Stomach smooth muscle (tissue), 2 donors: ENCODE results near the gene BOLA1.
A peak's percentile ranks its signal among the peaks of the same experiment; 100 is the strongest.
"Not testable (repeated sequence)": the region's sequence is repeated elsewhere in the genome, so short reads cannot be mapped to it uniquely, and the experiment has no call there.

Experiments used
- H3K27ac ChIP-seq: one replicate; pipeline ENCODE4 v1.7.0; 2013; ENCODE audit warnings: mild to moderate bottlenecking, low read length, inconsistent platforms
- H3K27me3 ChIP-seq, 2 donors: one replicate each; pipeline ENCODE4 v1.7.0; 2013; ENCODE audit warnings: low read length in 2 of 2; ENCODE audit not compliant: insufficient read depth in 2 of 2, control insufficient read depth in 1 of 2
- H3K36me3 ChIP-seq, 2 donors: one replicate each; pipeline ENCODE4 v1.7.0; 2013; ENCODE audit warnings: low read length in 2 of 2; ENCODE audit not compliant: control insufficient read depth in 2 of 2, insufficient read depth in 2 of 2
- H3K4me1 ChIP-seq: one replicate; pipeline ENCODE4 v1.7.0; 2013; ENCODE audit warnings: low read length; ENCODE audit not compliant: control insufficient read depth, insufficient read depth
- H3K4me3 ChIP-seq, 2 donors: one replicate each; pipeline ENCODE4 v1.7.0; 2013; ENCODE audit warnings: low read length in 2 of 2
- H3K9ac ChIP-seq, 2 donors: one replicate each; pipeline ENCODE4 v1.7.0; 2013; ENCODE audit warnings: low read length in 2 of 2, mild to moderate bottlenecking in 1 of 2
- H3K9me3 ChIP-seq, 2 donors: one replicate each; pipeline ENCODE4 v1.7.0; 2013; ENCODE audit warnings: low read length in 2 of 2; ENCODE audit not compliant: control insufficient read depth in 2 of 2
- donor health status: healthy.
- donor health status: Pancreatic carcinoma.

Gene BOLA1

DNA sequence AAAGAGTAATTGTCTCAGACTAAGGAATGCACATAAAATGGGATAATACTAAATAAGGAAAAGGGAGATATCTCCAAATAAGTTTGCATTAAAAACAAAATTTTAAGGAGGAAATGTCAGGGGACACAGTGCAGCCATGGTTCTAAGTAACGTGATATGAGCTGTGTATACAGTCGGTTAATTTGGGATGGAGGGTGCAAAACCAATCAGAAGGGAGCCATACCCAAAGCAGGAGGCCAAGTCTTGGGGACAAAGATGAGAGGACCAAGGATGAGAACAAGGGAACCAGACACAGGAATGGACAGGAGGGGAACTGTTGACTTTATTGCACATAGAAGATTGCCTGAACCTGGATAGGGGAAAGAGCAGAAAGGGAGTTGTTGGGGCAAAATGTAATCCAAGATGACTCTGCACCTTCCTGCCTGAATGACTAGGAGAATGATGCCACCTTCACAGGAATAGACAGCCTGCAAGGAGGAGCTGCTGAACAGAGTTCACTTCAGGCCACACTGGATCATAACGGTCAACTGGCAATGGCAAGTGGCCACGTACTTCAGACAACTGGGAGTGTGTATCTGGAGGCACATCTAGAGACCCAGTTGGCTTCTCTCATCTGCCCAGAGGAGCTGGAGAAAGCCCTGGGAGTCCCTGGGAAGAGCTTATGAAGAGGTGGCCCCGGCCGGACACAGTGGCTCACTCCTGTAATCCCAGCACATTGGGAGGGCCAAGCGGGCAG is 22.0 kb upstream of the BOLA1 start:
- H3K9ac ChIP-seq, result no peak overlapping the region
- H3K9me3 ChIP-seq, result no peaks in the 10 kb centered on the region
- H3K36me3 ChIP-seq, result no peaks in the 10 kb centered on the region
- H3K4me3 ChIP-seq, result no peak overlapping the region
- no peaks in the 10 kb centered on the region for H3K27me3 ChIP-seq
- H3K27ac ChIP-seq, result no peak overlapping the region
- no peaks in the 10 kb centered on the region for H3K4me1 ChIP-seq

DNA sequence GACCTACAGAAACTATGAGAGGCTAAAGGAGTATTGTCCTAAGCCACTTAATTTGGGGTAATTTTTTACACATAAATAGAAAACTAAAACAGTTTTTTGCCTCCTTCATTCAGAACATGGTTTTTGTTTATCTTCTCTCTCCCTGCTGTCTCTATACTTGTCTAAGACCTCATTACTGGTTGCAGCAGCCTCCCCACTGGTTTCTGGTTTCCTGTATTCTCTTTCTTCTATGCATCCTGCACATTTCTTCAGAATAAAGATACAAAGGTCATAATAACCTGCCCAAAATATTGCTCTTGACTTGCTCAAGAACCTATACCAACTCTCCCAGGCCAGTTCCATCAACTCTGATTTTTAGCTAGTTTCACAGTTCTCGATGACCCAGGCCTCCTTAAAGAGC is 19.8 kb upstream of the BOLA1 start:
- no peak overlapping the region for H3K4me3 ChIP-seq
- no peaks in the 10 kb centered on the region for H3K9me3 ChIP-seq
- peaks cover 2% of the 10 kb centered on the region for H3K4me1 ChIP-seq
- H3K36me3 ChIP-seq, result no peaks in the 10 kb centered on the region
- no peaks in the 10 kb centered on the region for H3K27me3 ChIP-seq
- no peak overlapping the region for H3K27ac ChIP-seq
- no peak overlapping the region for H3K9ac ChIP-seq

GRCh38 chr1:149881876-149882275 is 17.5 kb upstream of the BOLA1 start:
- no peaks in the 10 kb centered on the region for H3K9me3 ChIP-seq
- no peaks in the 10 kb centered on the region for H3K36me3 ChIP-seq
- H3K9ac ChIP-seq, result no peak overlapping the region
- H3K27ac ChIP-seq, result no peak overlapping the region
- H3K4me3 ChIP-seq, result no peak overlapping the region
- H3K27me3 ChIP-seq, result no peaks in the 10 kb centered on the region
- H3K4me1 ChIP-seq, result peaks cover 9% of the 10 kb centered on the region

GRCh38 chr1:149883598-149884247 is 15.6 kb upstream of the BOLA1 start:
- Histone ChIP-seq H3K27ac (no peak overlapping the region), H3K4me3 (peak overlapping the region in 1 of 2 donors; percentile 23), H3K27me3 (no peaks in the 10 kb centered on the region), H3K9me3 (no peaks in the 10 kb centered on the region), H3K36me3 (no peaks in the 10 kb centered on the region), H3K4me1 (peaks cover 12% of the 10 kb centered on the region), H3K9ac (no peak overlapping the region)

- Histone ChIP-seq H3K4me1 (peaks cover 12% of the 10 kb centered on the region), H3K4me3 (peak overlapping the region; percentile 71 to 89), H3K9me3 (no peaks in the 10 kb centered on the region), H3K27ac (peak overlapping the region; percentile 99), H3K27me3 (no peaks in the 10 kb centered on the region), H3K36me3 (no peaks in the 10 kb centered on the region), H3K9ac (peak overlapping the region; percentile 88 to 98)
These were observed 14.7 kb upstream of the BOLA1 start for GRCh38 chr1:149884433-149885338.

DNA sequence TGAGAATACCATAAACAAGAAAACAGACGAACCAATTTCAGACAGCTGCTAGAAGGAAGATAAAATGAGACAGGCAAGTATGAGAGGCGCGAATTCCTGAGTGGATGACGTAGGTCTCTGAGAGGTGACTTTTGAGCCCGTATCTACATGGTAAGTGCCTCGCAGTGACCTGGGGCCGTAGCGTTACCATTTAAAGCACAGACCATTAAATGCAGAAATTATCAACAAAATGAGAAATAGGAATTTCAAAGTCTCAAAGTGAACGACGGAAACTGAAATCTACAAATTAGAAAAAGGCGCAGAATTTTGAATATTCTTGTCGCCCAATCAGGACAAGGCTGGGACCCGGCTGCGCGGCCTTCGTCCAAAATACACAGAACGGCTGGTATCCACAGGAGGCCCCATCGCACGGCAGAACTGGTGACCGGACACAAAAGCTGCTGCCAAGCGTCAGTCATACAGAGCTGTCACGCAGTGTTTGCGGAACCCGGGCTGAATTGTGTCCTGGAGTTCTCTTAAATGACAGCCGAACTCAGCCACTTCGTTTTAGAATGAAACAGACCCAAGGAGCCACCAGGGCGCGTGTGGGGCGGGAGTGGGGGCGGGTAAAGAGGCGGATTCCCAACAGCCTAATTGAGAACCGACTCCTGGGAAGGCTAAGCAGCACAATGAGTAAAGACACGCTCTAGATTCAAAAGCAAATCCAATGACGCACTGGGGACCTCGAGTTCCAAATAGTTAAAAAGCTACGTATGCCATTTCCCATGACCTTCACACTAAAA is 13.8 kb upstream of the BOLA1 start:
- peak overlapping the region; percentile 71 to 89 for H3K4me3 ChIP-seq
- no peaks in the 10 kb centered on the region for H3K27me3 ChIP-seq
- H3K9me3 ChIP-seq, result no peaks in the 10 kb centered on the region
- H3K27ac ChIP-seq, result peak overlapping the region; percentile 99
- H3K36me3 ChIP-seq, result no peaks in the 10 kb centered on the region
- peaks cover 12% of the 10 kb centered on the region for H3K4me1 ChIP-seq
- H3K9ac ChIP-seq, result peak overlapping the region; percentile 88 to 98

GRCh38 chr1:149886121-149886395 is 13.3 kb upstream of the BOLA1 start:
- Histone ChIP-seq H3K4me3 (peak overlapping the region; percentile 71 to 89), H3K27ac (peak overlapping the region; percentile 99), H3K4me1 (peaks cover 12% of the 10 kb centered on the region), H3K9ac (peak overlapping the region; percentile 88 to 98)
- H3K36me3 ChIP-seq, H3K9me3 ChIP-seq, H3K27me3 ChIP-seq: not testable (repeated sequence)

DNA sequence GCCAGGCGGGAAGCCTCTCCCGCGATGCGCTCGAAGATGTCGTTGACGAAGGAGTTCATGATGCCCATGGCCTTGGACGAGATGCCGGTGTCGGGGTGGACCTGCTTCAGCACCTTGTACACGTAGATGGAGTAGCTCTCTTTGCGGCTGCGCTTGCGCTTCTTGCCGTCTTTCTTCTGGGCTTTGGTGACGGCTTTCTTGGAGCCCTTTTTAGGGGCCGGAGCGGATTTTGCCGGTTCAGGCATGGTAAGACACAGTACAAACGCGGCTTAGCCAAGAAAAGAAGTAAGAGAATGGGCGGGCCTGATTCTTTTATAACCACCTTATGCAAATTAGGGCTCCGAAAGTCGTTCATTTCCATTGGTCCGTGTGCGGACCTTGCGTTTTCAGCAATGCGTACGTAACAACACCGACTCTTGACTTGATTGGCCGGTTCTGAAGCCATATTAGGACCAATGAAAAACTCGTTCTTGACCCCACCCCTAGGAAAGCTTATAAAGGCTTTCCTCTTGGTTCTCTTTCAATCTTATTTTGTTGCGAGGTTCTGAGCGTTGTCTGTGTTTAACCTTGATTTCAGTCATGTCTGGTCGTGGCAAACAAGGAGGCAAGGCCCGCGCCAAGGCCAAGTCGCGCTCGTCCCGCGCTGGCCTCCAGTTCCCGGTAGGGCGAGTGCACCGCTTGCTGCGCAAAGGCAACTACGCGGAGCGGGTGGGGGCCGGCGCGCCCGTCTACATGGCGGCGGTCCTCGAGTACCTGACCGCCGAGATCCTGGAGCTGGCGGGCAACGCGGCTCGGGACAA is 12.8 kb upstream of the BOLA1 start:
- Histone ChIP-seq H3K27me3 (no peaks in the 10 kb centered on the region), H3K9me3 (no peaks in the 10 kb centered on the region), H3K4me1 (peaks cover 12% of the 10 kb centered on the region), H3K4me3 (peak overlapping the region; percentile 71 to 89), H3K9ac (peak overlapping the region; percentile 88 to 98), H3K27ac (peak overlapping the region; percentile 99), H3K36me3 (no peaks in the 10 kb centered on the region)

DNA sequence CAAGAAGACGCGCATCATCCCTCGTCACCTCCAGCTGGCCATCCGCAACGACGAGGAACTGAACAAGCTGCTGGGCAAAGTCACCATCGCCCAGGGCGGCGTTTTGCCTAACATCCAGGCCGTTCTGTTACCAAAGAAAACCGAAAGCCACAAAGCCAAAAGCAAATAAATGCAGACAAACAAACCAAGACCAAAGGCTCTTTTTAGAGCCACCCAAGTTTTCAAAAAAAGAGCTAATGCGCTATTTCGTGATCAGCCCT is 12.2 kb upstream of the BOLA1 start:
- H3K27me3 ChIP-seq, H3K9me3 ChIP-seq, H3K36me3 ChIP-seq: not testable (repeated sequence)
- Histone ChIP-seq H3K9ac (peak overlapping the region; percentile 82 to 98), H3K4me3 (peak overlapping the region; percentile 66 to 89), H3K27ac (peak overlapping the region; percentile 99), H3K4me1 (peaks cover 12% of the 10 kb centered on the region)
